Activated effector memory CD4-positive, alpha-beta T cell treated with anti-CD3 and anti-CD28 coated beads, Interleukin-2, amount 50 U/mL, for 16 hours (primary cell): Measurements from ENCODE around the gene ANKRD27.
A peak's percentile ranks its signal among the peaks of the same experiment; 100 is the strongest.

Source experiments
- DNase-seq: peaks from one replicate; pipeline ENCODE4 v3.0.0-alpha.2; 2020

ANKRD27 gene

GRCh38 chr19:32650671-32651070 is 24.3 kb downstream of the ANKRD27 start:
- DNase-seq = no peak

GRCh38 chr19:32649751-32650150 is 25.2 kb downstream of the ANKRD27 start:
- no peak for DNase-seq

- no peak for DNase-seq
Measured at GRCh38 chr19:32647361-32647760, 27.6 kb downstream of the ANKRD27 start.

GRCh38 chr19:32646556-32646955 is 28.4 kb downstream of the ANKRD27 start:
- DNase-seq = no peak

- DNase-seq = peak; percentile 85
Measured at GRCh38 chr19:32642771-32643170, 32.2 kb downstream of the ANKRD27 start.

GRCh38 chr19:32638625-32639024 is 36.4 kb downstream of the ANKRD27 start:
- no peak for DNase-seq

GRCh38 chr19:32637480-32637879 is 37.5 kb downstream of the ANKRD27 start:
- no peak for DNase-seq

- DNase-seq = no peak
Measured at GRCh38 chr19:32631381-32631780, 43.6 kb downstream of the ANKRD27 start.

- DNase-seq = no peak
Measured at GRCh38 chr19:32630338-32630737, 44.6 kb downstream of the ANKRD27 start.

GRCh38 chr19:32627714-32628270 is 47.2 kb downstream of the ANKRD27 start:
- DNase-seq = no peak

- no peak for DNase-seq
Measured at GRCh38 chr19:32626969-32627368, 48.0 kb downstream of the ANKRD27 start.

- DNase-seq = no peak
Measured at GRCh38 chr19:32624410-32624809, 50.6 kb downstream of the ANKRD27 start.

- no peak for DNase-seq
Measured at GRCh38 chr19:32622002-32622401, 53.0 kb downstream of the ANKRD27 start.

- DNase-seq = no peak
Measured at GRCh38 chr19:32619051-32619685, 55.8 kb downstream of the ANKRD27 start.

- no peak for DNase-seq
Measured at GRCh38 chr19:32615569-32615968, 59.4 kb downstream of the ANKRD27 start.

GRCh38 chr19:32614916-32615315 is 60.1 kb downstream of the ANKRD27 start:
- DNase-seq = no peak

GRCh38 chr19:32613008-32613407 is 62.0 kb downstream of the ANKRD27 start:
- no peak for DNase-seq

GRCh38 chr19:32611161-32611560 is 63.8 kb downstream of the ANKRD27 start:
- DNase-seq = no peak

- DNase-seq = no peak
Measured at GRCh38 chr19:32607479-32607878, 67.5 kb downstream of the ANKRD27 start.

- no peak for DNase-seq
Measured at GRCh38 chr19:32606289-32606688, 68.7 kb downstream of the ANKRD27 start.

- DNase-seq = no peak
Measured at GRCh38 chr19:32605544-32605943, 69.4 kb downstream of the ANKRD27 start.

- DNase-seq = no peak
Measured at GRCh38 chr19:32603961-32604360, 71.0 kb downstream of the ANKRD27 start.

- DNase-seq = peak; percentile 73
Measured at GRCh38 chr19:32599736-32600157, 75.2 kb downstream of the ANKRD27 start.

- DNase-seq = no peak
Measured at GRCh38 chr19:32599258-32599657, 75.7 kb downstream of the ANKRD27 start.

GRCh38 chr19:32598022-32598421 is 77.0 kb downstream of the ANKRD27 start:
- no peak for DNase-seq
